OCI-LY1 (cell line): ENCODE measurements around the gene PCSK4.

Source experiments
- H2AFZ ChIP-seq: fragments of 200-600 bp; sonication (generic), shearing (Covaris generic); 2 replicates; pipeline ENCODE4 v1.6.0; 2014; ENCODE audit warnings: antibody characterized with exemption, mild to moderate bottlenecking, low read length
- H3F3A ChIP-seq: fragments of 200-600 bp; sonication (generic), shearing (Covaris generic); 2 replicates; pipeline ENCODE4 v1.6.0; 2014; ENCODE audit warnings: mild to moderate bottlenecking, antibody characterized with exemption, low read length, moderate library complexity; ENCODE audit not compliant: insufficient read depth
- H3K27ac ChIP-seq: fragments of 200-600 bp; sonication (generic); 2 replicates; pipeline ENCODE4 v1.5.1; 2014; ENCODE audit warnings: low read length, mixed run types, mild to moderate bottlenecking, low read depth; ENCODE audit not compliant: poor library complexity, severe bottlenecking
- H3K27me3 ChIP-seq: fragments of 200-600 bp; sonication (generic); 2 replicates; pipeline ENCODE4 v1.6.0; 2014; ENCODE audit warnings: antibody characterized with exemption, mild to moderate bottlenecking, low read length, moderate library complexity; ENCODE audit not compliant: insufficient read depth
- H3K36me3 ChIP-seq: fragments of 200-600 bp; sonication (generic); 2 replicates; pipeline ENCODE4 v1.6.1; 2014; ENCODE audit warnings: mild to moderate bottlenecking, antibody characterized with exemption, low read length, moderate library complexity, mixed read lengths; ENCODE audit not compliant: insufficient read depth
- H3K4me1 ChIP-seq: fragments of 200-600 bp; sonication (generic); 2 replicates; pipeline ENCODE4 v1.5.1; 2014; ENCODE audit warnings: mild to moderate bottlenecking, low read length, moderate library complexity; ENCODE audit not compliant: insufficient read depth, severe bottlenecking
- H3K4me2 ChIP-seq: fragments of 200-600 bp; sonication (generic), shearing (Covaris generic); 2 replicates; pipeline ENCODE4 v1.6.1; 2014; ENCODE audit warnings: low read length
- H3K4me3 ChIP-seq: fragments of 200-600 bp; sonication (generic); 2 replicates; pipeline ENCODE4 v1.5.1; 2014; ENCODE audit warnings: low read length, low read depth, mild to moderate bottlenecking, mixed read lengths; ENCODE audit not compliant: poor library complexity, severe bottlenecking
- H3K79me2 ChIP-seq: fragments of 200-600 bp; shearing (Covaris generic); 2 replicates; pipeline ENCODE4 v1.6.1; 2016; ENCODE audit warnings: mixed run types, low read length, mixed read lengths; ENCODE audit not compliant: insufficient read depth
- H3K9ac ChIP-seq: fragments of 200-600 bp; sonication (generic), shearing (Covaris generic); 2 replicates; pipeline ENCODE4 v1.6.1; 2014; ENCODE audit warnings: mild to moderate bottlenecking, low read length, mixed read lengths
- H3K9me2 ChIP-seq: fragments of 200-600 bp; sonication (generic), shearing (Covaris generic); 2 replicates; pipeline ENCODE4 v1.6.1; 2014; ENCODE audit warnings: low read depth, mild to moderate bottlenecking, low read length, mixed read lengths
- H3K9me3 ChIP-seq: fragments of 200-600 bp; shearing (Covaris generic); 2 replicates; pipeline ENCODE4 v1.6.1; 2014; ENCODE audit warnings: low read length, mixed read lengths
- H4K20me1 ChIP-seq: fragments of 200-600 bp; sonication (generic), shearing (Covaris generic); 2 replicates; pipeline ENCODE4 v1.6.0; 2016; ENCODE audit warnings: mild to moderate bottlenecking, low read length; ENCODE audit not compliant: insufficient read depth
- CTCF ChIP-seq: fragments of 200-600 bp; sonication (generic), shearing (Covaris generic); IDR thresholded peaks from 2 replicates; pipeline ENCODE4 v1.5.1; 2017; ENCODE audit warnings: mild to moderate bottlenecking, antibody characterized with exemption, low read length, moderate library complexity, mixed read lengths
- EZH2 ChIP-seq: fragments of 200-600 bp; sonication (generic), shearing (Covaris generic); IDR thresholded peaks from 2 replicates; pipeline ENCODE4 v1.8.0; 2017; ENCODE audit warnings: borderline replicate concordance, mixed run types, mild to moderate bottlenecking, antibody characterized with exemption, low read length, moderate library complexity, mixed read lengths

The PCSK4 gene

GRCh38 chr19:1483979-1484428 lies 6.1 kb downstream of the PCSK4 start:
- Histone ChIP-seq H3K79me2 (no peaks in the 10 kb centered on the region), H3K9ac (no peak overlapping the region), H3K36me3 (no peaks in the 10 kb centered on the region), H4K20me1 (no peaks in the 10 kb centered on the region), H3F3A (no peaks in the 10 kb centered on the region), H3K4me3 (no peak overlapping the region), H3K4me2 (no peak overlapping the region), H3K9me2 (no peaks in the 10 kb centered on the region), H3K27ac (no peak overlapping the region), H2AFZ (no peak overlapping the region), H3K4me1 (peaks cover 6% of the 10 kb centered on the region), H3K9me3 (no peaks in the 10 kb centered on the region), H3K27me3 (no peaks in the 10 kb centered on the region; the same call in 1 of the 2 replicates)
- TF ChIP-seq CTCF (no peak), EZH2 (no peak)

- Histone ChIP-seq H3K27me3 (no peaks in the 10 kb centered on the region; the same call in 1 of the 2 replicates), H3K4me1 (peaks cover 8% of the 10 kb centered on the region), H3K9ac (no peak overlapping the region), H4K20me1 (no peaks in the 10 kb centered on the region), H3K79me2 (no peaks in the 10 kb centered on the region), H3K36me3 (no peaks in the 10 kb centered on the region), H3K9me3 (no peaks in the 10 kb centered on the region), H3K9me2 (no peaks in the 10 kb centered on the region), H2AFZ (no peak overlapping the region), H3K27ac (no peak overlapping the region), H3F3A (no peaks in the 10 kb centered on the region), H3K4me3 (no peak overlapping the region), H3K4me2 (no peak overlapping the region)
- TF ChIP-seq EZH2 (no peak), CTCF (no peak)
Measured at GRCh38 chr19:1483131-1483978, 6.8 kb downstream of the PCSK4 start.

- H3K4me1 ChIP-seq, result peaks cover 14% of the 10 kb centered on the region
- H3K27ac ChIP-seq, result no peak overlapping the region
- no peak overlapping the region for H3K4me3 ChIP-seq
- H3K4me2 ChIP-seq, result no peak overlapping the region
- no peaks in the 10 kb centered on the region for H3K36me3 ChIP-seq
- no peak overlapping the region for H3K9ac ChIP-seq
- TF ChIP-seq EZH2 (no peak), CTCF (no peak)
- no peaks in the 10 kb centered on the region for H3K9me3 ChIP-seq
- H3F3A ChIP-seq, result no peaks in the 10 kb centered on the region
- no peaks in the 10 kb centered on the region; the same call in 1 of the 2 replicates for H3K27me3 ChIP-seq
- no peaks in the 10 kb centered on the region for H3K9me2 ChIP-seq
- no peaks in the 10 kb centered on the region for H3K79me2 ChIP-seq
- H4K20me1 ChIP-seq, result no peaks in the 10 kb centered on the region
- no peak overlapping the region for H2AFZ ChIP-seq
Measured at GRCh38 chr19:1482361-1483130, 7.6 kb downstream of the PCSK4 start.
